Suprapubic skin (tissue), 4 donors: ENCODE results near the gene TRAF3IP1. TPM values are rescaled to one million over a fixed set of nuclear protein-coding genes. Genes with fewer than 3 reads are reported as not detected.

Experiments used
- DNase-seq, 2 donors: peaks; one replicate each; pipeline ENCODE4 v3.0.0-alpha.2; 2019; ENCODE audit warnings: low spot score in 2 of 2
- H3K27ac ChIP-seq: fragments of 200-600 bp; sonication (generic); one replicate; pipeline ENCODE4 v1.5.1; 2019
- H3K27me3 ChIP-seq: fragments of 200-600 bp; sonication (generic); one replicate; pipeline ENCODE4 v1.5.1; 2019
- H3K36me3 ChIP-seq: fragments of 200-600 bp; sonication (generic); one replicate; pipeline ENCODE4 v1.5.1; 2019
- H3K4me1 ChIP-seq: fragments of 200-600 bp; sonication (generic); one replicate; pipeline ENCODE4 v1.5.1; 2019
- H3K4me3 ChIP-seq: fragments of 200-600 bp; sonication (generic); one replicate; pipeline ENCODE4 v1.5.1; 2019; ENCODE audit warnings: mild to moderate bottlenecking
- H3K9me3 ChIP-seq: fragments of 200-600 bp; sonication (generic); one replicate; pipeline ENCODE4 v1.5.1; 2019
- CTCF ChIP-seq, 2 donors: fragments of 200-600 bp in 1 of 2; fragments of 450-650 bp in 1 of 2; sonication (generic) in 1 of 2; IDR thresholded peaks; one replicate each; pipeline ENCODE4 v1.5.1; 2016 to 2019; ENCODE audit warnings: antibody characterized with exemption in 2 of 2, mild to moderate bottlenecking in 1 of 2, moderate library complexity in 1 of 2
- EP300 ChIP-seq: sonication (generic); formaldehyde crosslinking; IDR thresholded peaks from one replicate; pipeline ENCODE4 v1.6.1; 2017; ENCODE audit warnings: antibody characterized with exemption
- POLR2A ChIP-seq, 2 donors: fragments of 450-650 bp; IDR thresholded peaks; one replicate each; pipeline ENCODE4 v1.6.1; 2017; ENCODE audit warnings: antibody characterized with exemption in 2 of 2, mild to moderate bottlenecking in 2 of 2, moderate library complexity in 2 of 2
- POLR2AphosphoS5 ChIP-seq, 3 donors: sonication (generic); formaldehyde crosslinking; IDR thresholded peaks; one replicate each; pipeline ENCODE4 v1.6.1; 2017; ENCODE audit warnings: antibody characterized with exemption in 3 of 3
- WGBS: methylation state at CpG from one replicate; pipeline ENCODE4 v1.1.5; 2018; 5-methylcytosine and 5-hydroxymethylcytosine counted together
- total RNA-seq, 4 donors: library from RNA; depleted of rRNA; stranded (reverse); fragments of >200 nt; gene quantifications; one replicate each; pipeline ENCODE4 v1.1.0, GENCODE V29; 2016

Gene TRAF3IP1
- total RNA-seq, 4 donors from 2014 or later, result 10.2 to 15.4 (median 10.6) TPM

DNA sequence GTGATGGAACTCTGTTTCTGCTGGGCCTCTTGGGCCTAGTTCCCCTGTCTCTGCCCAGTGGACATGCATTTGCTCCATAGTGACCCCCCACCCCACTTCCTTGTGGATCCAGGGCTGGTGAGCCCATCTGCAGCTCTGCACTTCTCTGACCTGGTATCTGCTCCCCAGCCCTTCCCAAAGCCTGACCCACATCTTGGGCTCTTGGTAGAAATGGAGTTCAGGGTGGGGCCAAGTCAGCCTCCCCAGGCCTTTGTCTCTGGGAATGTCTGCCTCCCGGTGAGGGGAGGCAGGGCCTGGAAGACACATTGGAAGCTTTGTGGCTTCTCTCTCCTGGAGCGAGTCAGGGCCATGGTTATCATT, 6.3 kb upstream of the TRAF3IP1 start:
- no peaks in the 10 kb centered on the region for H3K4me1 ChIP-seq
- TF ChIP-seq EP300 (no peak), CTCF (IDR thresholded peaks at IDR 0.05) (no peak), POLR2AphosphoS5 (IDR thresholded peaks at IDR 0.05) (no peak), POLR2A (IDR thresholded peaks at IDR 0.05) (no peak)
- no peak overlapping the region for H3K27ac ChIP-seq
- DNase-seq, result peak in 1 of 2 donors; percentile 56
- WGBS, result 72% methylated on average over 2 of the region's 2 CpGs
- no peak overlapping the region for H3K4me3 ChIP-seq
- no peaks in the 10 kb centered on the region for H3K27me3 ChIP-seq
- H3K36me3 ChIP-seq, result no peaks in the 10 kb centered on the region
- H3K9me3 ChIP-seq, result no peaks in the 10 kb centered on the region

DNA sequence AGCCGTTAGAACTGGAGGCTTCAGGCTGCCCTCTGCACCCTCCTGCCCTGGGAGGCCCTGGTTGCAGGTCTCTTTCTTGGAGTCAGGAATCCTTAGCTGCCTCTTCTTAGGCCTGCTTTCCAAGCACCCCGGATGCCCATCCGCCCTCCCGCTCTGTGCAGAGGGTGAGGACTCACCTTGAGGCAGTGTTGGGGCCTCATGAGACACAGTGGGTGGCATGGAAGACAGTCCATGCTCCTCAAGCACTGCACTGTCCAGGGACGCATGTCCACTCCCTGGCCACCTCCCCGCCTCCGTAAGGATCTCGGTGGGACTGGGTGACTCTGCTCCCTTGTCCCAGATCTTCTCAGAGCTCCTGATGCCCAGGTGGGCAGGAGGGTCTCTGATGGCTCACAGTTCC, 5.7 kb upstream of the TRAF3IP1 start:
- peak in 1 of 2 donors; percentile 40 for DNase-seq
- no peaks in the 10 kb centered on the region for H3K27me3 ChIP-seq
- H3K4me3 ChIP-seq, result no peak overlapping the region
- H3K9me3 ChIP-seq, result no peaks in the 10 kb centered on the region
- H3K36me3 ChIP-seq, result no peaks in the 10 kb centered on the region
- TF ChIP-seq POLR2AphosphoS5 (IDR thresholded peaks at IDR 0.05) (no peak), CTCF (IDR thresholded peaks at IDR 0.05) (no peak)
- peaks cover 1% of the 10 kb centered on the region for H3K4me1 ChIP-seq
- 95% methylated on average over 4 of the region's 8 CpGs for WGBS
- H3K27ac ChIP-seq, result no peak overlapping the region

- H3K27ac ChIP-seq, result no peak overlapping the region
- no peaks in the 10 kb centered on the region for H3K36me3 ChIP-seq
- WGBS, result 97% methylated on average over 9 of the region's 13 CpGs
- DNase-seq, result peak in 1 of 2 donors; percentile 50
- peaks cover 6% of the 10 kb centered on the region for H3K4me1 ChIP-seq
- no peaks in the 10 kb centered on the region for H3K27me3 ChIP-seq
- H3K9me3 ChIP-seq, result no peaks in the 10 kb centered on the region
- H3K4me3 ChIP-seq, result no peak overlapping the region
- TF ChIP-seq POLR2A (IDR thresholded peaks at IDR 0.05) (no peak), POLR2AphosphoS5 (IDR thresholded peaks at IDR 0.05) (no peak), EP300 (no peak), CTCF (IDR thresholded peaks at IDR 0.05) (no peak)
Observed at GRCh38 chr2:238315031-238315595, 5.2 kb upstream of the TRAF3IP1 start.

DNA sequence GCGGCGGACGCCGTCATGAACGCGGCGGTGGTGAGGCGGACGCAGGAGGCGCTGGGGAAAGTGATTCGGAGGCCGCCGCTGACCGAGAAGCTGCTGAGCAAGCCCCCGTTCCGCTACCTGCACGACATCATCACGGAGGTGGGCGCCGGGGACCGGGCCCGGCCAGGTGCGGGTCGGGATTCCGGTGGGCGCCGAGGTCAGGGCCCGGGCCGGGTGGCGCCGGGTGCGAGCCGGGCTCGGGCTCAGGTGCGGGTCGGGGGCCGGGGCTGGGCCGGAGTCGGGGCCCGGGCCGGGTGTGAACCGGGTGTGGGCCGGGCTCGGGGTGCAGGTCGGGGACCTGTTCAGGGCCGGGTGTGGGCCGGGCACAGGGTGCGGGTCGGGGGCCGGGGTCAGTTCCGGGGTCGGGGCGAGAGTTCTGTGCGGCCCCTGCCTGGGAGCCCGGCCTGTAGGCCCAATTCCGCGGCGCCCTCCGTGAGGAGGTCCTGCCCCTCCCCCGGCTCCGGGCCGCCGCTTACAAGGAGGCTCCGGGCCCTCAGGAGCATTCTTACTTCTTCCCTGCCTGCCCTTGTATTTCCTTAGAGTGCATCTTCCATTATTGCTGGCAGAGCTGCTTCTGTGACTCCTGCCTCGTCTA, 447 bp downstream of the TRAF3IP1 start:
- H3K4me3 ChIP-seq, result peak overlapping the region; percentile 93
- TF ChIP-seq CTCF (IDR thresholded peaks at IDR 0.05) (no peak), POLR2AphosphoS5 (IDR thresholded peaks at IDR 0.05) (no peak), POLR2A (IDR thresholded peaks at IDR 0.05) (no peak), EP300 (no peak)
- peak overlapping the region; percentile 75 for H3K27ac ChIP-seq
- peak; percentile 70 to 82 for DNase-seq
- WGBS, result 1% methylated on average over 22 of the region's 65 CpGs
- no peaks in the 10 kb centered on the region for H3K9me3 ChIP-seq
- H3K27me3 ChIP-seq, result no peaks in the 10 kb centered on the region
- H3K4me1 ChIP-seq, result peaks cover 21% of the 10 kb centered on the region
- H3K36me3 ChIP-seq, result peaks cover 3% of the 10 kb centered on the region

DNA sequence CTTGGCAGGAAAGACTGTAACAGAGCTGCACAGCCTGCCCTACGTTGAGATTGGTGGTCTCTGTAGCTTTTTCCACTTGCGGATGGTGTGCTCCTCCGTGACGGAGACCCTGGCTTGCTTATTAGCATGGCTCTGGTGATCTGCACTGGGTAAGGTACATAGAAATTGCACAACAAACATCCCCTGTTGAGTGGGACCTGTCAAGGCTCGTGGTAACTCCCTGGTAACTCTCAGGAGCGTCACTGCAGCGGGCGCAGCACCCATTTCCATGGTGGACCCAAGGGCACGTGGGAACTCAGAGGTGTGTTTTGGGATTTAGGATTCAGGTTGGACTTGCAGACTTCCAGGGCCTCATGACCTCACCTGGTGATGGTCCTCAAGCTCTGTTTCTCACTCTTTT, 1.1 kb downstream of the TRAF3IP1 start:
- Histone ChIP-seq H3K4me3 (peak overlapping the region; percentile 93), H3K9me3 (no peaks in the 10 kb centered on the region), H3K4me1 (peaks cover 21% of the 10 kb centered on the region), H3K27me3 (no peaks in the 10 kb centered on the region), H3K27ac (no peak overlapping the region), H3K36me3 (peaks cover 10% of the 10 kb centered on the region)
- TF ChIP-seq POLR2AphosphoS5 (IDR thresholded peaks at IDR 0.05) (no peak), POLR2A (IDR thresholded peaks at IDR 0.05) (no peak), EP300 (no peak), CTCF (IDR thresholded peaks at IDR 0.05) (no peak)
- DNase-seq, result peak; percentile 50 to 55
- 73% methylated on average over 9 of the region's 9 CpGs for WGBS
